ENCODE data around the gene NDC1. TPM values are rescaled to one million over a fixed set of nuclear protein-coding genes. Genes with fewer than 3 reads are reported as not detected.

Gene NDC1
- total RNA-seq, 1 donor from 2014 or later, result 14.8 TPM

DNA sequence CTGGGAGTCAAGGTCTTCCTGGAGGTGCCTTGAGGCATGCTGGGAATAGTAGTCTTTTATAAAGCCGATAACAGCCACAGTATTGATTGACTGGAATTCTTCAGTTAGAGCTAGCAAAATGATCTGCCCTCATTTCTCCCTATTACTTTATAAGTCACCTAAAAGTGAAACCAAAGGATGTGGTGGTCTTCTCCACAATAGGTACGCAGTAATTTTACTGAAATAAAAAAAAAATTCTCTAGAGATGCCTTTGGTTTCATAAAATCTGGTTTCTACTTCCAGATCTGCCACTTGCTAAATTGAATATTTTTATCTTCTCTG lies 518 bp upstream of the NDC1 start:
- peaks cover 7% of the 10 kb centered on the region for H3K9me3 Mint-ChIP-seq (ENCODE audit: unreplicated experiment)
- H3K79me2 ChIP-seq (ENCODE audit: insufficient read depth, low read length), result peaks cover 39% of the 10 kb centered on the region
- peaks cover 5% of the 10 kb centered on the region for H4K20me1 ChIP-seq (ENCODE audit: insufficient read depth, low read length)
- H3K27me3 Mint-ChIP-seq (ENCODE audit: low read depth, unreplicated experiment), result no peaks in the 10 kb centered on the region
- peak overlapping the region; percentile 87 for H3K4me3 ChIP-seq (ENCODE audit: insufficient read depth, low read depth, low read length)
- DNase-seq (ENCODE audit: low read depth) (no peak), FAIRE-seq (no peak)
- no peaks in the 10 kb centered on the region for H3K4me1 Mint-ChIP-seq (ENCODE audit: low read depth, unreplicated experiment)
- no peaks in the 10 kb centered on the region for H3K27me3 ChIP-seq (ENCODE audit: insufficient read depth, low read length)
- peak overlapping the region; percentile 44 for H2AFZ ChIP-seq (ENCODE audit: low read depth, low read length)
- peak overlapping the region; percentile 96 for H3K4me3 Mint-ChIP-seq (ENCODE audit: unreplicated experiment)
- H3K36me3 Mint-ChIP-seq (ENCODE audit: low read depth, unreplicated experiment), result peaks cover 2% of the 10 kb centered on the region
- H3K27ac ChIP-seq (ENCODE audit: low read depth, low read length), result no peak overlapping the region
- TF ChIP-seq CTCF (IDR thresholded peaks at IDR 0.05; ENCODE audit: insufficient read depth, low read depth, low read length), result no peak
- TF ChIP-seq EZH2 (IDR thresholded peaks at IDR 0.05; ENCODE audit: insufficient read depth, low read length), result no peak
- peaks cover 3% of the 10 kb centered on the region for H3K9me3 ChIP-seq (ENCODE audit: insufficient read depth, low read depth, low read length)
- peak overlapping the region; percentile 94 for H3K27ac Mint-ChIP-seq (ENCODE audit: unreplicated experiment)
- H3K4me1 ChIP-seq (ENCODE audit: insufficient read depth, low read length), result peaks cover 23% of the 10 kb centered on the region
- H3K9ac ChIP-seq (ENCODE audit: low read length), result peak overlapping the region; percentile 87
- no peaks in the 10 kb centered on the region for H3K36me3 ChIP-seq (ENCODE audit: insufficient read depth, low read length)
- peak overlapping the region; percentile 91 for H3K4me2 ChIP-seq (ENCODE audit: low read length)

DNA sequence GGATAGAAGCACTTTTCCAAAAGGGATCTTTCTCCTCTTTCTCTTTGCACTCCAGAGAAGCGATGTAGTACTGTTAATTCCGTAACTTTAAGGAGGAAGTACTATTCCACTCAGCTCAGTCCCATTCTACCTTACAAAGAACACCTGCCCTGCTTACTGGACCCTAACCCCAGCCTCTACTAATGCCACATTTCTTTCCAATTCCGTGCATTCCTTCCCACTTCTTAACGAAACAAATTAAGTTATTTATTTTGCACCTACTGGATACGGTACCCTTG lies 511 bp downstream of the NDC1 start:
- FAIRE-seq, result no peak
- TF ChIP-seq CTCF (IDR thresholded peaks at IDR 0.05; ENCODE audit: insufficient read depth, low read depth, low read length) (no peak), EZH2 (IDR thresholded peaks at IDR 0.05; ENCODE audit: insufficient read depth, low read length) (no peak)

GRCh38 chr1:53835491-53835890 lies 2.6 kb downstream of the NDC1 start:
- Histone ChIP-seq H3K4me1 (ENCODE audit: insufficient read depth, low read length) (peaks cover 23% of the 10 kb centered on the region), H2AFZ (ENCODE audit: low read depth, low read length) (no peak overlapping the region), H3K4me2 (ENCODE audit: low read length) (peak overlapping the region; percentile 60), H3K4me3 (ENCODE audit: insufficient read depth, low read depth, low read length) (no peak overlapping the region), H3K27me3 (ENCODE audit: insufficient read depth, low read length) (no peaks in the 10 kb centered on the region), H4K20me1 (ENCODE audit: insufficient read depth, low read length) (peaks cover 5% of the 10 kb centered on the region), H3K79me2 (ENCODE audit: insufficient read depth, low read length) (peaks cover 53% of the 10 kb centered on the region), H3K9ac (ENCODE audit: low read length) (peak overlapping the region; percentile 11), H3K27ac (ENCODE audit: low read depth, low read length) (no peak overlapping the region), H3K36me3 (ENCODE audit: insufficient read depth, low read length) (no peaks in the 10 kb centered on the region), H3K9me3 (ENCODE audit: insufficient read depth, low read depth, low read length) (no peaks in the 10 kb centered on the region)
- FAIRE-seq (no peak), DNase-seq (ENCODE audit: low read depth) (peak; percentile 49)
- Mint-ChIP-seq H3K4me3 (ENCODE audit: unreplicated experiment) (no peak overlapping the region), H3K27me3 (ENCODE audit: low read depth, unreplicated experiment) (no peaks in the 10 kb centered on the region), H3K27ac (ENCODE audit: unreplicated experiment) (no peak overlapping the region), H3K4me1 (ENCODE audit: low read depth, unreplicated experiment) (no peaks in the 10 kb centered on the region), H3K36me3 (ENCODE audit: low read depth, unreplicated experiment) (no peaks in the 10 kb centered on the region), H3K9me3 (ENCODE audit: unreplicated experiment) (no peaks in the 10 kb centered on the region)
- no peak for TF ChIP-seq CTCF (IDR thresholded peaks at IDR 0.05; ENCODE audit: insufficient read depth, low read depth, low read length)
- TF ChIP-seq EZH2 (IDR thresholded peaks at IDR 0.05; ENCODE audit: insufficient read depth, low read length), result no peak

More for the DNA sequence above, 511 bp downstream of the NDC1 start:
- H3K79me2 ChIP-seq (ENCODE audit: insufficient read depth, low read length), result peaks cover 49% of the 10 kb centered on the region
- no peaks in the 10 kb centered on the region for H3K4me1 Mint-ChIP-seq (ENCODE audit: low read depth, unreplicated experiment)
- peaks cover 23% of the 10 kb centered on the region for H3K4me1 ChIP-seq (ENCODE audit: insufficient read depth, low read length)
- peak overlapping the region; percentile 87 for H3K4me3 ChIP-seq (ENCODE audit: insufficient read depth, low read depth, low read length)
- H3K27me3 Mint-ChIP-seq (ENCODE audit: low read depth, unreplicated experiment), result no peaks in the 10 kb centered on the region
- H3K36me3 Mint-ChIP-seq (ENCODE audit: low read depth, unreplicated experiment), result peaks cover 2% of the 10 kb centered on the region
- H3K27me3 ChIP-seq (ENCODE audit: insufficient read depth, low read length), result no peaks in the 10 kb centered on the region
- no peak for DNase-seq (ENCODE audit: low read depth)
- no peaks in the 10 kb centered on the region for H3K36me3 ChIP-seq (ENCODE audit: insufficient read depth, low read length)
- peak overlapping the region; percentile 87 for H3K9ac ChIP-seq (ENCODE audit: low read length)
- H3K27ac ChIP-seq (ENCODE audit: low read depth, low read length), result peak overlapping the region; percentile 93
- peak overlapping the region; percentile 97 for H2AFZ ChIP-seq (ENCODE audit: low read depth, low read length)
- peaks cover 3% of the 10 kb centered on the region for H3K9me3 ChIP-seq (ENCODE audit: insufficient read depth, low read depth, low read length)
- peak overlapping the region; percentile 96 for H3K4me3 Mint-ChIP-seq (ENCODE audit: unreplicated experiment)
- H3K27ac Mint-ChIP-seq (ENCODE audit: unreplicated experiment), result peak overlapping the region; percentile 70
- peaks cover 5% of the 10 kb centered on the region for H3K9me3 Mint-ChIP-seq (ENCODE audit: unreplicated experiment)
- H4K20me1 ChIP-seq (ENCODE audit: insufficient read depth, low read length), result peaks cover 5% of the 10 kb centered on the region
- H3K4me2 ChIP-seq (ENCODE audit: low read length), result peak overlapping the region; percentile 91
